D341Med (cell line): ENCODE results near the gene YOD1.
"Not testable (repeated sequence)": the region's sequence is repeated elsewhere in the genome, so short reads cannot be mapped to it uniquely, and the experiment has no call there.

ENCODE experiments used
- DNase-seq: peaks from one replicate; pipeline ENCODE4 v3.0.0; 2012; ENCODE audit warnings: low spot score

Gene YOD1

DNA sequence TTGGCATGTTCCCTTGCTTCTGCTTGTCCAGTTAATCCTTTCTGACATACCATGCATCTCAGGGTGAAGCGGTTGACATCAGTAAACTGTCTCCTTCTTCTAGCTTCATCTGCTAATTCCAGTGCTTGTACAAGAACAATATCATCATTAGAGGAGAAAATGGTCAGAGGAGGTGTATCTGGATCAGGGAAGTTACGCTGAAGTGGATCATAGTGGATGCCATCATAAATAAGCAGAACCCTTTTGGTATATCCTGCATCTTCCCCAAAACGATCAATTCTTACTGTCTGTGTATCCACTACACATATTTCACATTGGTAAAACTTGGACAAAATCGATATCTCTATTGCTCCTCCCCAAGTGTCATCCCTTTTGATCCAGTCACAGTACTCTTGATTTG is 2.0 kb downstream of the YOD1 start:
- no peak for DNase-seq

DNA sequence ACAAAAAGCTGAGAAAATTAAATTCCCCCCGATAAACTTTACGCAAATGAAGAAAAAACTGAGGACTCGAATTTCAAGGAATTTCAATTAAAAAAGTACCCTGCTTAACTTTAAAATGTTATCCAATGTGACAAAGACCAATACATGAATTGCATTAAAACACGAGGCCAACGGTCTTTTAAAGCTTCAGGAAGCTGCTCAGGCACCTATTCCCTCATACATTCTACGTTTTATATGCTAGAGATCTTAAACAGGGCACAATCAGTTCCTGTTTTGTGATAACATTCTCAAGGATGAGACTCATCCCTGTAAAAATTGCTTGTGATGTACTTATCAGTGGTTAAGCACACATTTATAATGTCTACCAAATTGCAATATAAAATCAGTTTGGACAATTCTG is 3.0 kb downstream of the YOD1 start:
- DNase-seq: no peak

DNA sequence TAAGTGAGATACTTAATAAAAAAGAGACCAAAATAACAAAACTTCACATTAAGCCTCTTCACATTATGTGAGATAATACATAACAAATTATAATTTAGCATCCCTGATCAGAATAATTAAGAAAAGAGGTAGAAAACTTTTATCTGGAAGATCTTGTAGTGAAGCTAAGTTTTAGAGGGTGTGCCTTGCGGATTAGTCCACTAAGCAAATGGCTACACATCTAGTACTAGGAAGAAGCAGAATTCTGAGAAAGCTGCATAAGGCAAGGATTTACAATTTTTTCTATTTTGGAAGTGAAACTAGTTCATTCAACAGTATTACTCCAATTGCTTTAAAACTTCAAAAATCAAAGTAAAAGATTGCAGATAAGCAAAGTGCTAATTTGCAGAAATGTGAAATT is 3.5 kb downstream of the YOD1 start:
- no peak for DNase-seq

DNA sequence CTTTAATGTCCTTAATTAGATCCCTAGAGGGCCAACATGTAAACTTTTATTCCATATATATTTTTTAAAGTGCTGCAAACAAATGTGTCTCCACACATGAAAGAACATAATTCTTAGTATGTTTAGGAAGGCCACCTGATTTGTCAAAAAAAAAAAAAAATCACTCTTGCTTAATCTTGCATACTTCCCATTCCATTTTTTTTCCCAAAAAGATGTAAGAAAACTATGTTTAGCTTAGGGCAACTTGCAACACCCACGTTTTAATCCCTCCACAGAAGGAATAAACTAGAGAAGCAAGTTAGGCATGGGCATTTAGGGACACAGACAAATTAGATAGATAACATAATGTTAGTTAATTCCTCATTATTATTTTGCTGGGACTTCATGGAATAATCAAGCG is 5.6 kb downstream of the YOD1 start:
- no peak for DNase-seq

DNA sequence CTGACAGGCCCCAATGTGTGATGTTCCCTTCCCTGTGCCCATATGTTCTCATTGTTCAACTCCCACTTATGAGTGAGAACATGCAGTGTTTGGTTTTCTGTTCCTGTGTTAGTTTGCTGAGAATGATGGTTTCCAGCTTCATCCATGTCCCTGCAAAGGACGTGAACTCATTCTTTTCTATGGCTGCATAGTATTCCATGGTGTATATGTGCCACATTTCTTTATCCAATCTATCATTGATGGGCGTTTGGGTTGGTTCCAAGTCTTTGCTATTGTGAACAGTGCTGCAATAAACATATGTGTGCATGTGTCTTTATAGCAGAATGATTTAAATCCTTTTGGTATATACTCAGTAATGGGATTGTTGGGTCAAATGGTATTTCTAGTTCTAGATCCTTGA is 9.6 kb downstream of the YOD1 start:
- not testable (repeated sequence) for DNase-seq

DNA sequence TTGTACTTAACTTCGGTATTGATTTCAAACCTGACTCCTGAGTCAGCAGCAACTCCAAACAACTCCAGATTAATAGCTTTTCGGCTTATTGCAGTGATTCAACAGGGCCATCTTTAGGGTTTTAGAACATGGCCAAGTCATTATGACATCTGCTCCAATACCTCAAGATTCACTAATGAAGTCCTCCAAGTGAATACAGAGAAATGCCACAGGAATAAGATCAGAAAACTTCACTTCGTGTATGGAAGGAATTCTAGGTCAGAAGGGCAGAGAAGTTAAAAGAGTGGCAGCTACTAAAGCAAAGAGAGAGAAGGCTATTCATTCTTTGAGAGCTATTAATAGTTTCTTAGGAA is 10.9 kb downstream of the YOD1 start:
- no peak for DNase-seq

DNA sequence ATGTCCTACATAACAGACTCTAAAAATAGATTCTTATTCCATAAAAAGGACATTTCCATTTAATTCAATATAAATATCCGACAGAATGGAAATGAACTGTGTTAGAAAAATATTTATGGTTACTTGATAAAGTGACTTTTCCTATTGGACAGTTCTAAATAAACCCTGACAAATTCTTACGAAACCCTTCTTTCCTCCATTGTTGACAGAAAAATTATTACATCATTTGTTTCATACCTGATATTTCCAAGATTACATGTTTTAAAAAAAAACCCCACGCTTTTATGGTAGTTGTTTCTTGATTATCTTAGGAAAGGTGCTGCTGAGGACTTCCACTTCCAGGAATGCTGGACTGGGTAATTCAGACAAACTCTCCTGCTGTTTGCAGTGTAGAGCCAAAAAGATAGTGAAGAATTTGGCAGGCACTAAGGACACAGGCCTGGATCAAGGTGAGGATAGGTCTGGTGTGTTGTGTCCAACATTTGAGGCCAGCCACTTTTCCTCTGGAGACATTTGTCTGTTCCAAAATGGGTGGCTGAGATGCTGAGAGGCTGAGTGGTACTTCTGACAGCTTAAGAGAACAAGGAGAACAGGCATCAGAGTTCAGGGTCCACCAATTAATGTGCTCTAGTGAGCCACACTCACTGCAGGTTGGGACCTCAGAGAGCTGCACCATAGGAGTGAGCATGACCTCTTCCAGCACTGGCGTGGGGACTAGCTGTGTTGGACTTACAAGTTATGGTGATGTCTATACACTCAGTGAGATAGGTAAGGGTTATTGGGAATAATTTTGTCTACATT is 11.4 kb downstream of the YOD1 start:
- DNase-seq: no peak

DNA sequence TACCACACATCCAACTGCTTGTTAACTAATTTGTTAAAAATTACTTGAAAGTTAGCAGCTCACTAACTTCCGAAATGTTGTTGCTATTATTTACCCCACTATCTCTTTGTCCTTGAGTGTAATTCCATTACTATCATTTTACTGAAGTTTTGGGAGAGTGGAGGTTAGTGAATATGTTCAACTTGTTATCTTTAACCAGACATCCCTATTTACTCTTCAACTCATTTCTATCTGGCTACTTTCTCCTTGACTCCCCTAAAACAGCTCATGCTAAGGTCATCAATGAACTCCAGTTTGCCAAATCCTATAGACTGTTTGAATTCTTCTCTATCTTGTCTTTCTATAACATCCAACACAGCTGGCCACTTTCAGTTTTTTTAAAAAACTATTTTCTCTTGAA is 14.1 kb downstream of the YOD1 start:
- no peak for DNase-seq

DNA sequence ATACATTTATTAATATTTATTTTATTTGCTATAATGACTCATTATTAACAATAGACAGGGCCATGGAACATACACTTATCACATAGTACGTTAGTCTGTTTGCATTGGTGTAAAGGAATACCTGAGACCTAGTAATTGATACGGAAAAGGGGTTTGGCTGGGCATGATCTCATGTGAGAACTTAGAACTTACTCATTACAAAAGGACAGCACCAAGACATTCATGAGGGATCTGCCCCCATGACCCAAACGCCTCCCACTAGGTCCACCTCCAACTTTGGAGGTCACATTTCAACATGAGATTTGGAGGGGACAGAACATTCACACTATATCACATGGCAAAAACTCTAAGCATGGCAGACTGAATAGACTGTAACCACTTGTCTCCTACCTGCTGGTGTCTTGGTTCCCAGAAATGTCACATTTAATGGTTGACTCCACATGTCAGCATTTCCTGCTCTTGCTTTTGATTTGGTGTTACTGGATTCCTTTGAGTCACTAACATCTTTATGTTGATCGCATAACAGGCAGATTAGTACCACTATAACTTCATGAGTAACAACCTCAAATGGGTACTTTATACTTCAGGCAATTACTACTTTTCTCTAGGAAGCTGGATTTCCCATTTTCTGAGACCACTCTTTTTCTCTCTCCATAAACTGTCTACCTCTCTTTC is 15.0 kb downstream of the YOD1 start:
- DNase-seq: no peak

DNA sequence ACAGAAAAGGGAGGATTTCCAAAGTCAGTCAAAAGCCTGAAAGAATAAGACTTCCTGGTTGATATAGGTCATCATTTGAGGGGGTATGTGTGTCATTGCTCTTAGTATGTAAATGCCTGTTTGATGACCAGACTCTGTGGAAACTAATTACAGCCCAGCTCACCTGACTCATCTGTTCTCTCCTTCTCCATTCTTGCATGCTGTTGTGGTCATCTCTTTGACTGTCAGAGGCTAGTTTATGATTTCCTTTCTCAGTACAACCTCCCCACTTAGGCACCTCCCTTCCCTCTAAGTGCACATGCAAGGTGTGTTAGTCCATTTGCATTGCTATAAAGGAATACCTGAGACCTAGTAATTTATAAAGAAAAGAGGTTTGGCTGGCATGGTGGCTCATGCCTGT is 16.0 kb downstream of the YOD1 start:
- DNase-seq: no peak

DNA sequence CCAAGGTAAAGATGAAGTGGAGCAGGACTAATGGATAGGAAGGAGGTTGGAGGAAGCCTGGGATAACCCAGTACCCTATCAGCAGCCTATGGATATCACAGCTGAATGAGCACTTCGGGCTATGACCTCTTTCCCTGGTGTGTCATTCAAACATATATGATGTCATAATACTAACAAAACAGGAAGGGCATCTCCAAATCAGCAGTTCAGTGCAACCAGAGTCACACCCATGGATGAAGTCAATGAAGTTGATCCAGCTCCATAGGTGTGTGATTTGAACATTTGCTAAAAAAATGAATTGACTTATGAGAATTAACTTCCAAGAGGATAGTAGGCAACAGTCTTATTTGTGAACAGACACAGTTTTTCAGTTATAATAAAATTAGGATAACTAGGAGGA is 16.8 kb downstream of the YOD1 start:
- DNase-seq: no peak

DNA sequence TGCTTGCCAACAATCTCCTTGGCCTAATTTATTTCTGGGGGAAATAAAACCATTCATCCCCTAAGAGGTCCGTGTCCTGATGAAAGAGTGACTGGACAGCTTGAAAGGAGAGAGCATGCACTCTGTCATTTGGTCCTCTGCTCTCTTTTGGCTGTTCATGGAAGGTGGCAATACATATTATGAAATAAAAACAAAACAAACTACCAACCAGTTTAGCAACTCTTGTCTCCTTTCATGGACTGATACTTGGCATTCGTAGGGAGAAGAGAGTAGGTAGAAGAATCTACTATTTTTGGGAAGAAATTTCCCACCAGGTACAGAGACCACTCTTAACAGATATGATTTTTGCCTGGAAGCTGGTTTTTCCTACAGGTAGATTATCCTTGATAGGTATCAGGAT is 17.7 kb downstream of the YOD1 start:
- no peak for DNase-seq

DNA sequence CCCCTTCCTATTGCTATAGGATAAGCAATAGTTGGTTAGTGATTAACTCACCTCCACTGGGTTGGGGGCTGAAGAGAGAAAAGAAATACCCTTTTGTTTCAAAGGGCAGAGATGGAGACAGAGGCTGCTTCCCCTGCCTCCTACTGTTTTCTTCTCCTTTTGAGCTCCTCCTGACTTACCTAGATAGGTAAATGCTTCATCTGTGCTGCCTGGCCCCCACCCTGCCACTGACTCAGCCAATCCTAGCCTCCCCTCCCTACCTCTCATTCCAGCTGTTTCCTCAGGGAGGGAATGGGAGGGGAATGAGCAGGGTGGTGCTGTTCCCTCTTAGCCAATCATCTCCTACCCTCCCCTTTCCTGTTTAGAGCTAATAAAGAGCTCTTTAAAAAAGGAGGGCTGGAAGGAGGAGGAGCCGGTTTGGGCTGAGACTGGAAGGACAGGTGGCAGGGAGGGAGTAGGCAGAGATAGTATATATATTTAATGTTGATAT is 18.4 kb downstream of the YOD1 start, which contains the start of gene C1orf116:
Gene C1orf116 (minus strand): TSS at position 229 of the 490 bp plus-strand sequence. CDS start 5,158 bp downstream, outside the sequence.
- DNase-seq: no peak

DNA sequence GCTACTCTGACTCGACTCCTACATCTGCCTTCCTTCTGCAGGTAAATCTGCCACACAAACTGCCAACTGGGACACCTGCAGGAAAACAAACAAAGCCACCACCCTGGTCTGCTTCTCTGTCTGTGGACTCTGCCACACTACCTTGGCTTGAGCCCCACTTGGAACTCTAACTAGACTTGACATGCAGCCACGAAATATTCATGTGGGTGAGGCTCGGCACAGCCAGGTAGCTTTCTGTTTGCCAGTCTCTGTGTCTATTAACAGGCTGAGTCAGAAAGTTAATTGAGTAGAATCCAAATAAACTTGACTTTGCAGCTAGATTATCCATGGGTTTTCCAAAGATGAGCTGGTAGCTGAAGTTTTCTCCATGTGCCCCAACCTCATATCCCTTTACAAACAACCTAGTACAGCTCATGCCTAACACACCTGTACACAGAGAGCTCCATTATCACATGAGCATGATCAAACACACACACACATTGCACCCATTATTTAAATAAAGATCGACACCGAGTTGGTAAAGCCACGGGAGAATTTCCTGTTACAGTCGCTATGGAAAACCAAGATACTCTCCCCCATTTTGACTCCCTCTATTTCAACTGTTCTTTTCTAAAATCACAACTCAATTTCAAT is 19.3 kb downstream of the YOD1 start:
- no peak for DNase-seq

DNA sequence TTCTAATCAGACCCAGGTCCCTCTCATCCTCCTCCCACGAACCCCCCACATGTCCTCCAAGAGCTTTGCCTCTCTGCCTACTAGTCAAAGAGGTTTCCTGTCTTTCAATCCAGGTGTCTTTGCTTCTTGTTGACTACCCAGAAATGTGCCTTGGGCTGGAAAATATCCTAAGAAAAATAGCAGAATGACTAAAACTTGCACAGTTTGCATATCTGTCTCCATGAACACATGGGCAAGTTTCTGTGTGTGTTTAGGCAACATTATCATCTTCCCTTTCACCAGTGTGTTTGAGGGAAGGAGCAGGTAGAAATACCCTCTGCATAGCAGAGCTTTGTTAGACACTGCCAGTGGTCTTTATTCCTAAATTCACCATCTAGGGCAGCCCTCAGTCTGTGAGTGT is 20.0 kb downstream of the YOD1 start:
- no peak for DNase-seq

DNA sequence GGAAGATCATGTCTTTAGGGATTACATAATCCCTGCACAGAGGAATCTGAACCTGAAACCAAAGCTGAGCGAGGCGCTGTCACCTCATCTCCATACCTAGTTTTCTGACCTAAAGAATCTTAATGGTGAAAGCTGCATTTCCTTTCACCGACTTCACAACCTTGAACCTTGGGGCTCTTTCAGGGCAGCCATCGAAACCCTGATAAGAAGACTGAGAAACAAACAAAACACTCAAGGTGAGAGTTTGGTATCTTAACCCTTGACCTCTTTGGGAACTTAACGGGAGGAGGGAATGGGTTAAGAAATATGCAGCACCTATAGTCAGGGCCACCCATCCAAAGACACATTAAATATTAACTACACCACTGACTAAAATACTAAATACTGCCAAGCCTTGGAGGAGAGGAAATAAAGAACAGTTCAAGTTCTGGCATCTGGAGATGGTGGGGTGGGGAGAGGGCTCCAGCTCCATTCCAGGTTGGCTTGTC is 20.4 kb downstream of the YOD1 start:
- DNase-seq: no peak

DNA sequence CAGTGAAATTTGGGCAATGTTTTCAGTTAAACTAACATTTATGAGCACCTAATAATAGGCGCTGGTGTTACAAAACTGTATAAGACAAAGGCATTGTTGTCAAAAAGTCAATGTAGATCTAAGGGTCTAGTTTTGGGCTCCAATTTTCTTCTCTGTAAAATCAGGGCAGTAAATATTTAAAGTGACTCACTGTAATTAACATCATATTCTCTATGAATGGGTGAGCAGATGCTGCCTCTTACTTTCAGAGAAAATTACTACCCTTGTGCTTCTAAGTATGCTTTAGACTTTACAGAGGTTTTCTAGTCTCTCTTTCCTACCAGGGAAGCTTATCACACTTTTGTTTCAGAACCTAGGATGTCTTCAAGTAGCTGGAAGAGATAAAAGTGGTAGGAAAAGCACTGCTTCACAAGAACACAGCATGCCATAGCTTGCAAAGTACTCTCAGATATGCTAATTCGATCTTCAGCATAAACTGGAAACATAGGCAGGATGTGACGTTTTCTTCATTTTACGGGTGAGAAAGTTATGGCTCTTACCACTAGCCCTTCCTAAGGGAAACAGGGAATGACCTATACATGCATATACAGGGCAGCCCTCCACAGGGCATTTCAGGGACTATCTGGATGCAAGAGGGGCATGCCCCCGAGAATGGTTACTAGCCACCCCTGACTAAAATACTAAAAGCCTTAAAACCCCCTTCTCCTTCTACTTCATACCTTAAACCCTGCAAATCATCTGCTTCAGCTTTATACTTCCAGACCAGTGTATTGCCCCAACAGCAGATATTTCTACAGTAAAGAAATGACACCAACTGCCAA is 21.1 kb downstream of the YOD1 start:
- DNase-seq: no peak

DNA sequence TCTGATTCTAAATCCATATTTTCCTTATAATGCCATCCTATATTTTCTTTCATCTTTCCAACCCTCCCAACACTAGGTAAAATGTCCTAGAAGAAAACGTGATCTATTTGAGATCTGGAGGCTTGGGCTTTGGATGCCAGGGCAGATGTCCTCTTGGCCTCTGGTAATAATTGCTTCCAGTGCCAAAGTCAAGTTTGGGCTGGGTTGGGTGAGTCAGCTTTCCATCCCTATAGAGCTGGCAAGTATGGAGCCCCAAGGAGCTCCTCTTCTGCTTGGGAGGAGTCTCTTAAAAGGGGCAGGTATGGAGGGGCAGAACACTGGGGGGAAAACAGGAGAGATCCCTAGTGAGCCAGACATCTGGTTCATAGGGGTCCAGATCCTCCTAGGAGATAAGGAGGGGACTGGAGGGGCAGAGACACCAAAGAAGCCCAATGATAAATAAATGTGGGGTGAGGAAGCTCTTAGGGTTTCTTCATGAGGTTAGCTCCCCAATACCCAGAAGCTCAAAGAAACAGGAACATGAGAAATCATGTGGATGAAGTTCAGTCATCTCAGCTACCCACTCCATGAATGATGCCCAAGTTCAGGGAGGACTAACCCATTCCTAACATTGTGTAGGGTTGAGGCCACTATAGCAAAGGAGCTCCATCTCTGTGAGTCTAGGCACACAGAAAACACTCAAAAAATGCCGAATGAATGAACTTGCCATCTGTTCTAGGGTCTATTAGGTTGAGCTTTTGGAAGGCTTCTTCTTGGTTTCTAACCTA is 21.9 kb downstream of the YOD1 start:
- DNase-seq: no peak

DNA sequence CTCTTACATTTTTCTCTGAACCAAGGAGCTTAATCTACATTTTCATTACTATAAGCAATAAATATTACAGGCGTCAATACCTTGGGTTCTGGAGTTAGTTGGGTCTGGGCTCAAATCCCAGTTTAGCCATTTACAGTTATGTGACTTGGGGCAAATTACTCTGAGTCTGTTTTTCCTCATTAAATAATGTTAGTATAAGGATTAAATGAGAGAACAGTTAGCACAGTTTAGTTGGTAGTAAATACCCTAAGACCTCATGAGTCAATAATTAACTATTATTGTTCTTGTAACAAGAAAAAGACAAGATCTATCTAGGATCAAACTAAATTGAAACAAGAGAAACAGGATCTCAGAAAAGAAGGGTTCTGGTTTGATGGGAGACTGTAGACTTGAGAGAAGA is 23.1 kb downstream of the YOD1 start:
- DNase-seq: no peak

DNA sequence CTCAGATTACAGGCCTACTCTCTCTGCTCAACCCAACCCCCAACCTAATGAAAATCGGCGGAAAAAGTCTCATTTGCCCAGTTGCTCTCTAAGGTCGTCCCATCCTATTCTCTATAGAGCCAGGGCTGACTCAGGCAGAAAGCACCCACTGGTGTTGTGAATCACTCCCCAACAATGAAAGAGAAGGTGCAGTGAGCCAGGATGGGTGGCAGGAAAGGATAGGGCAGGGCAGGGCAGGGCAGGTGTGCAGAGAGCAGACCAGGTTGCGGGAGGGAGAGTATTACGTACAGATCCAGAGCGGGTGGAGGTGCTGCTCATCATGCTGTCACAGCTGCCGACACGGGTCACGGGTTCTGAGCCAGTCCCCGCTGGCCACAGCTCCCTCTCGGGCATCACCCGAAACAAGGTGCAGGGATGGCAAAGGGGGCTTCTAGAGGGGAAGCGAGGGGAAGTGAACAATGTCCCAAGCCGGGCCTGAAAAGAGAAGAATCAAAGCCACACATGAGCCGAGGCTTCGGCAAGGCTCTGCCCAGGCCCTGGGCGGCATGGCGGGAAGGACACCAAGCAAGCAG is 23.7 kb downstream of the YOD1 start:
- DNase-seq: no peak

DNA sequence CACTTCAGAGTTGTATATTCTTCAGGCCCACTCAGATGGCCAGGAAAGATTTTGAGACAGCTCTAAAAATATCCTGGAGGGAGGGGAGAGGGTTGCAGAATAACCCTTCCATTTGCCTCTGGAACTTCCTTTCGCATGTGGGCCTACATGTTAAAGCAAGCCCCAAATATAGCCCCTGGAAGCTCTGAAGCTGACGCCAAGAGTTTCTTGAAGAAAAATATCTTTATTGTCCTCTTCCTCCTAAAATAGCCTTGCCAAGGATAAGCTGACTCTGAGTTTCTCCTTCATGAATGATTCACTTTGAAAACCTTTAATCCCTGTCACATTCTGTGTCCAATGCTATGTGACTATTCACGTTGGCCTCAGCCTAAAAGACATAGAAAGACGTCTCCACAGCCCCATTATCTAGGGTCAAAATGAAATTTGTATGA is 24.9 kb downstream of the YOD1 start:
- no peak for DNase-seq
